ENCODE results near the gene WT1. TPM values are rescaled to one million over a fixed set of nuclear protein-coding genes. Genes with fewer than 3 reads are reported as not detected.

Gene WT1
- total and polyA plus RNA-seq, 10 of the 15 experiments (the other 5 are each of a cell fraction or from before 2014, with no cell fraction given), result 0.07 to 0.37 (median 0.08) TPM; not detected in 7

DNA sequence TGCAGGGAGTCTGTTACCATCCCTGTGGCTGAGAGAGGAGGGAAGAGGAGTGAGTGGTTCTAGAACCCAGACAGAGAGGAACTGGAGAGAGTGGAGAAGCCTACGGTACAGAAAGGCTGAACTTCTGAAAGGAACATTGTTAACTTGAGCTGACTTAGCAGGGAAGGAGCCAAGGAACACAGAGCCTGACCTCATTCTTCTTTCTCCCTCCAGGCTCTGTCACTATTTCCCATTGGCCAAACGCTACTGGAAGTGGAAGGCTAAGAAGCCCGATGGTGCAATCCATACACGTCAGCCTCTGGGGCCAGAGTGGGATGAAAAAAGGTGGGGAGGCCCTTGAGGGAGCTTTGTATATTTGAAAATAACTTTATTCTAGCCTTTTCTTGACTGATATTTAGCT is 16.5 kb upstream of the WT1 start:
- DNase-seq (ENCODE audit: low read depth, low spot score) (no peak), FAIRE-seq (no peak), ATAC-seq (no peak)
- no peak overlapping the region for H3K27ac ChIP-seq (ENCODE audit: control insufficient read depth, insufficient read depth)
- H3K9ac ChIP-seq (ENCODE audit: control insufficient read depth, insufficient read depth, low read length), result no peak overlapping the region
- H3K4me1 ChIP-seq (ENCODE audit: control insufficient read depth, insufficient read depth, low read length), result no peaks in the 10 kb centered on the region
- ChIA-PET SMC1A (ENCODE audit: uncharacterized antibody, unreplicated experiment) (interaction anchor here (0.5 to 0.7 kb wide), 2 partner anchors 129 to 169 kb away, joined by 3 read pairs; no protein-coding TSS in a partner anchor), RAD21 (ENCODE audit: unreplicated experiment) (interaction anchor here (0.7 kb wide), 1 partner anchor 12 kb away, joined by 3 read pairs; no protein-coding TSS in a partner anchor), POLR2A (no interaction called here), CTCF (no interaction called here)
- intact Hi-C loops (cut with micrococcal nuclease; ENCODE audit: unreplicated experiment) (no loop called here), in situ Hi-C loops (cut with MboI) (no loop called here)
- H3K79me2 ChIP-seq (ENCODE audit: control insufficient read depth, insufficient read depth, low read length), result no peaks in the 10 kb centered on the region
- WGBS (ENCODE audit: insufficient coverage, insufficient replicate concordance, low lambda C conversion rate, missing lambda C conversion rate), result 22% methylated on average over 4 of the region's 4 CpGs
- H3K27me3 ChIP-seq (replicated peaks in 1 of 2; ENCODE audit: control insufficient read depth in 2 of 2, insufficient read depth in 2 of 2, low read length in 1 of 2), result no peaks in the 10 kb centered on the region
- TF ChIP-seq SMAD1 (IDR thresholded peaks at IDR 0.05; ENCODE audit: low read depth, partially characterized antibody) (no peak), EP300 (IDR thresholded peaks at IDR 0.05; ENCODE audit: borderline replicate concordance in 1 of 2, control insufficient read depth in 1 of 2, low read depth in 2 of 2, low read length in 2 of 2) (no peak), RFX5 (IDR thresholded peaks at IDR 0.05; ENCODE audit: low read depth, low read length) (no peak), RELA (IDR thresholded peaks at IDR 0.05; ENCODE audit: borderline replicate concordance, partially characterized antibody) (no peak), POLR2AphosphoS2 (IDR thresholded peaks at IDR 0.05; ENCODE audit: low read depth, low read length) (no peak), BCL11A (IDR thresholded peaks at IDR 0.05; ENCODE audit: low read depth, low read length) (no peak)
- H4K20me1 ChIP-seq (ENCODE audit: control insufficient read depth, insufficient read depth), result no peaks in the 10 kb centered on the region
- H2AFZ ChIP-seq (ENCODE audit: control insufficient read depth, low read depth, low read length), result no peak overlapping the region
- no TSS peak for BruUV-seq (replicated peaks)
- H3K9me3 ChIP-seq (replicated peaks; ENCODE audit: control insufficient read depth, insufficient read depth, low read length), result no peaks in the 10 kb centered on the region
- no peak overlapping the region for H3K4me3 ChIP-seq
- no peaks in the 10 kb centered on the region for H3K36me3 ChIP-seq (ENCODE audit: control insufficient read depth in 2 of 2, insufficient read depth in 2 of 2, low read length in 1 of 2)
- no peak overlapping the region for H3K4me2 ChIP-seq (ENCODE audit: control insufficient read depth, insufficient read depth)

- RAD21 ChIA-PET (ENCODE audit: unreplicated experiment), result interaction anchor here (1.2 kb wide), 1 partner anchor 29 kb away, joined by 3 read pairs; no protein-coding TSS in a partner anchor
- Histone ChIP-seq H2AFZ (ENCODE audit: control insufficient read depth, low read depth, low read length) (no peak overlapping the region), H3K4me3 (no peak overlapping the region), H3K79me2 (ENCODE audit: control insufficient read depth, insufficient read depth, low read length) (no peaks in the 10 kb centered on the region), H3K9me3 (replicated peaks; ENCODE audit: control insufficient read depth, insufficient read depth, low read length) (no peaks in the 10 kb centered on the region), H3K36me3 (ENCODE audit: control insufficient read depth in 2 of 2, insufficient read depth in 2 of 2, low read length in 1 of 2) (no peaks in the 10 kb centered on the region), H3K9ac (ENCODE audit: control insufficient read depth, insufficient read depth, low read length) (no peak overlapping the region), H4K20me1 (ENCODE audit: control insufficient read depth, insufficient read depth) (no peaks in the 10 kb centered on the region), H3K27me3 (replicated peaks in 1 of 2; ENCODE audit: control insufficient read depth in 2 of 2, insufficient read depth in 2 of 2, low read length in 1 of 2) (no peaks in the 10 kb centered on the region), H3K4me2 (ENCODE audit: control insufficient read depth, insufficient read depth) (no peak overlapping the region), H3K27ac (ENCODE audit: control insufficient read depth, insufficient read depth) (no peak overlapping the region), H3K4me1 (ENCODE audit: control insufficient read depth, insufficient read depth, low read length) (no peaks in the 10 kb centered on the region)
- ATAC-seq (no peak), FAIRE-seq (no peak), DNase-seq (ENCODE audit: low read depth, low spot score) (no peak)
- CTCF ChIA-PET, result interaction anchor here (1.0 kb wide), 1 partner anchor 165 kb away, joined by 3 read pairs; no protein-coding TSS in a partner anchor
- 4% methylated on average over 1 of the region's 1 CpG for WGBS (ENCODE audit: insufficient coverage, insufficient replicate concordance, low lambda C conversion rate, missing lambda C conversion rate)
- SMC1A ChIA-PET (ENCODE audit: uncharacterized antibody, unreplicated experiment), result interaction anchor here (2.0 kb wide), 1 partner anchor 29 kb away, joined by 8 read pairs; no protein-coding TSS in a partner anchor
- POLR2A ChIA-PET, result interaction anchor here (0.7 kb wide), 1 partner anchor 59 kb away, joined by 3 read pairs; no protein-coding TSS in a partner anchor
- no TSS peak for BruUV-seq (replicated peaks)
- intact Hi-C loops (cut with micrococcal nuclease; ENCODE audit: unreplicated experiment), result no loop called here
- in situ Hi-C loops (cut with MboI), result no loop called here
- TF ChIP-seq, protein P1, sequence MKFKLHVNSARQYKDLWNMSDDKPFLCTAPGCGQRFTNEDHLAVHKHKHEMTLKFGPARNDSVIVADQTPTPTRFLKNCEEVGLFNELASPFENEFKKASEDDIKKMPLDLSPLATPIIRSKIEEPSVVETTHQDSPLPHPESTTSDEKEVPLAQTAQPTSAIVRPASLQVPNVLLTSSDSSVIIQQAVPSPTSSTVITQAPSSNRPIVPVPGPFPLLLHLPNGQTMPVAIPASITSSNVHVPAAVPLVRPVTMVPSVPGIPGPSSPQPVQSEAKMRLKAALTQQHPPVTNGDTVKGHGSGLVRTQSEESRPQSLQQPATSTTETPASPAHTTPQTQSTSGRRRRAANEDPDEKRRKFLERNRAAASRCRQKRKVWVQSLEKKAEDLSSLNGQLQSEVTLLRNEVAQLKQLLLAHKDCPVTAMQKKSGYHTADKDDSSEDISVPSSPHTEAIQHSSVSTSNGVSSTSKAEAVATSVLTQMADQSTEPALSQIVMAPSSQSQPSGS (IDR thresholded peaks at IDR 0.05; ENCODE audit: low read length), result no peak
- TF ChIP-seq ZBTB33 (IDR thresholded peaks at IDR 0.05), result no peak
- no peak for TF ChIP-seq MEF2A (IDR thresholded peaks at IDR 0.05; ENCODE audit: insufficient read depth, low read depth, low read length)
- no peak for TF ChIP-seq MYC (IDR thresholded peaks at IDR 0.05; ENCODE audit: insufficient read depth, insufficient read length, insufficient replicate concordance, low read length, severe bottlenecking)
- TF ChIP-seq, protein P2, sequence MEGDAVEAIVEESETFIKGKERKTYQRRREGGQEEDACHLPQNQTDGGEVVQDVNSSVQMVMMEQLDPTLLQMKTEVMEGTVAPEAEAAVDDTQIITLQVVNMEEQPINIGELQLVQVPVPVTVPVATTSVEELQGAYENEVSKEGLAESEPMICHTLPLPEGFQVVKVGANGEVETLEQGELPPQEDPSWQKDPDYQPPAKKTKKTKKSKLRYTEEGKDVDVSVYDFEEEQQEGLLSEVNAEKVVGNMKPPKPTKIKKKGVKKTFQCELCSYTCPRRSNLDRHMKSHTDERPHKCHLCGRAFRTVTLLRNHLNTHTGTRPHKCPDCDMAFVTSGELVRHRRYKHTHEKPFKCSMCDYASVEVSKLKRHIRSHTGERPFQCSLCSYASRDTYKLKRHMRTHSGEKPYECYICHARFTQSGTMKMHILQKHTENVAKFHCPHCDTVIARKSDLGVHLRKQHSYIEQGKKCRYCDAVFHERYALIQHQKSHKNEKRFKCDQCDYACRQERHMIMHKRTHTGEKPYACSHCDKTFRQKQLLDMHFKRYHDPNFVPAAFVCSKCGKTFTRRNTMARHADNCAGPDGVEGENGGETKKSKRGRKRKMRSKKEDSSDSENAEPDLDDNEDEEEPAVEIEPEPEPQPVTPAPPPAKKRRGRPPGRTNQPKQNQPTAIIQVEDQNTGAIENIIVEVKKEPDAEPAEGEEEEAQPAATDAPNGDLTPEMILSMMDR (IDR thresholded peaks at IDR 0.05 in 2 of 3, conservative IDR thresholded peaks at IDR 0.05 in 1 of 3; ENCODE audit: control insufficient read depth in 2 of 3, extremely low read depth in 1 of 3, insufficient read depth in 1 of 3, low read depth in 3 of 3, low read length in 3 of 3), result no peak
These were observed 15.0 kb upstream of the WT1 start for GRCh38 chr11:32450372-32450771.

All from GM12878 (cell line).